Natural killer cell treated with Interleukin-12 subunit alpha and Interleukin-12 subunit beta and Interleukin-15 and Interleukin-18, amount 100 ng/mL, for 72 hours (primary cell): ENCODE measurements around the gene RAB14. TPM values are rescaled to one million over a fixed set of nuclear protein-coding genes. Genes with fewer than 3 reads are reported as not detected.
A peak's percentile ranks its signal among the peaks of the same experiment; 100 is the strongest.

Experiments used
- ATAC-seq, 2 donors: fragments of 150-1000 bp; cut with Tn5 transposase in 1 of 2; sonication (Bioruptor Pico), chemical (Tn5 transposase) in 1 of 2; 2 replicates each; pipeline ENCODE4 v1.10.0; 2021
- DNase-seq: peaks from one replicate; pipeline ENCODE4 v3.0.0; 2022; ENCODE audit warnings: low spot score
- H3K27ac Mint-ChIP-seq, 2 donors: 1 replicate in 1 of 2; 2 replicates in 1 of 2; pipeline ENCODE4 v1.8.0; 2022; ENCODE audit warnings: mixed read lengths in 2 of 2, mild to moderate bottlenecking in 1 of 2, moderate library complexity in 1 of 2
- H3K27me3 Mint-ChIP-seq, 2 donors: 1 replicate in 1 of 2; 2 replicates in 1 of 2; pipeline ENCODE4 v1.8.0; 2022; ENCODE audit warnings: mixed read lengths in 2 of 2
- H3K36me3 Mint-ChIP-seq: one replicate; pipeline ENCODE4 v1.8.0; 2022; ENCODE audit warnings: mixed read lengths
- H3K4me1 Mint-ChIP-seq, 2 donors: 1 replicate in 1 of 2; 2 replicates in 1 of 2; pipeline ENCODE4 v1.8.0; 2022; ENCODE audit warnings: low read depth in 2 of 2, mixed read lengths in 2 of 2, mild to moderate bottlenecking in 1 of 2
- H3K4me3 Mint-ChIP-seq: one replicate; pipeline ENCODE4 v1.8.0; 2022; ENCODE audit warnings: mixed read lengths
- H3K9me3 Mint-ChIP-seq: 2 replicates; pipeline ENCODE4 v1.8.0; 2022; ENCODE audit warnings: mixed read lengths
- total RNA-seq, 2 donors: library from RNA; stranded (reverse); gene quantifications; one replicate each; pipeline ENCODE4 v1.2.3, GENCODE V29; 2022

The RAB14 gene
- total RNA-seq, 2 donors from 2014 or later, result 40.6 to 73.8 TPM

DNA sequence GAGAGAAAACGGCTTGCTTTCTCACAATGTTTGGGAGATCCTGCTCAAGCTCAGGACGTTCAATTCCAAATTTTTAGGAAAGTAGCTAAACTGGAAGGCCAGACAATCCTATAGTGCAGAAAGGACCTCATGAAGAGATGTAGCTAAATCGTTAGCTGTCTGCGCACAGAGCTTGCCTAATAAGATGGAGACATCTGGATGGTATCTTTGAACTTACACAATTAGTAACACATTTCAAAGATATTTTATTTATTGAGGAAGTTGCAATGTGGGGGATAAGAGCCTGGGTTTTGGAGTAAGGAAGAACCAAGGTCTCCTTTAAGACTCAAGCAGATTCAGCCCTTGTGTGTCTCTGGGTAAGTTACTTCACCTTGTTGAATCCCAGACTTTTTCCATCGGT, 28.6 kb upstream of the RAB14 start:
- Mint-ChIP-seq H3K36me3 (peaks cover 5% of the 10 kb centered on the region), H3K4me3 (no peak overlapping the region), H3K4me1 (peaks cover 3 to 5% of the 10 kb centered on the region in 2 donors), H3K27me3 (no peaks in the 10 kb centered on the region), H3K27ac (no peak overlapping the region), H3K9me3 (no peaks in the 10 kb centered on the region)
- ATAC-seq (no peak), DNase-seq (no peak)

DNA sequence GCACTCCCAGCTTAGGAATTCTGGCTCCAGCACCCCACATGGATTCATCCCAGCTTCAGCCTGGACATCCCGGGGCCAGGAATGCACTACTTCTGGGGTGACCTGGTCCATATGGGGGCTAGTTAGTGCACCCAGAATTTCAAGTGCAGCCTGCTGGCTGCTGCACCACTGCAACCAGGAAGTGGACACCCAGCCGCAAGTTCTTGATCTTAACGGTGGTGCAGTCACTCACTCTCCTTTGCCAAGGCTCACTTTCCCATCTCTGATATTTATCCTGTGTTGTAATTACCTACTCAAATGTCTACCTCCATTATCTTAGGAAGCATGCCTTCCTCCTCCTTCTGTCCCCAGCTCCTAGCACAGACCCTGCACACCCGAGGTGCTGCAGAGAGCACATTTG, 26.2 kb upstream of the RAB14 start:
- no peak overlapping the region for H3K4me3 Mint-ChIP-seq
- H3K4me1 Mint-ChIP-seq, result peaks cover 5 to 8% of the 10 kb centered on the region in 2 donors
- no peak for DNase-seq
- no peaks in the 10 kb centered on the region for H3K27me3 Mint-ChIP-seq
- peak in 1 of 2 donors; percentile 24 for ATAC-seq
- no peaks in the 10 kb centered on the region for H3K9me3 Mint-ChIP-seq
- no peak overlapping the region for H3K27ac Mint-ChIP-seq
- H3K36me3 Mint-ChIP-seq, result peaks cover 5% of the 10 kb centered on the region

DNA sequence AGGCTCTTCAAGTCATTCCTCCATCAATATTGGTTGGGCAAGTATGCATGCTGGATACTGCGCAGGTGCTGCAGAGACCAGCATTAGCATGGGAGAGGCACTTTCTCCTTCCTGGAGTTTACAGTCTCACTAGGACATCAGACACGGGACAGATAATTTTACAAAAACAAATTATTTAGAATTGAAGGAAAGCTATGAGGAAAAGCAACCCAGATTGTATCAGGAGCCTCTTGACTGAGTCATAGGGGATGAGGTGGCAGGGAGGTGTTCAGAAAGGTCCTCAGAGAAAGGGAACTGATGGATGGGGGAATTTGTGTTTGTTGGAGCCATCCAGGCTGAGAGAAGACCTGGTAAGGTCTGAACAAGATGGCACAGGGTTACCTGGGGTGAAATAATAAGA, 24.5 kb upstream of the RAB14 start:
- DNase-seq (no peak), ATAC-seq (no peak)
- peaks cover 6 to 10% of the 10 kb centered on the region in 2 donors for H3K4me1 Mint-ChIP-seq
- no peak overlapping the region for H3K4me3 Mint-ChIP-seq
- H3K27ac Mint-ChIP-seq, result no peak overlapping the region
- peaks cover under 1% of the 10 kb centered on the region for H3K36me3 Mint-ChIP-seq
- no peaks in the 10 kb centered on the region for H3K27me3 Mint-ChIP-seq
- H3K9me3 Mint-ChIP-seq, result no peaks in the 10 kb centered on the region

DNA sequence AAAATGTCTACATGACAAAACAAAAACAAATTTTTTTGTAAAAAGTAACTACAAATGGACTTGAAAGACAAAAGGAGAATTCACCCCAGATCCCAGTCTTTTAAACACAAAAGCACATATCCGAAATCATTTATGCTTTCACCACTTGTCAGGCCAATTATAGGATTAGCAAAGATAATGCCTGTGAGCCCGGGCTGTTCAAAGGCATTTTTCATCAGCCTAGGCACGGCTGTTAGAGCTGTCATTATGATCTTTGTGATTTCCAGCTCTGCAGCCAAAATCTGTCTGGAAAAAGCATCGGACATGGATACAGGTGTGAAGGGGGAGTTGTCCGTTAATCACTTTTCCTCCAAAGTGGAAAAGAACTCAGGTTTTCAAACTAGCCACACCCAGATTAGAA, 23.6 kb upstream of the RAB14 start:
- Mint-ChIP-seq H3K4me1 (peaks cover 6 to 10% of the 10 kb centered on the region in 2 donors), H3K27ac (no peak overlapping the region), H3K4me3 (no peak overlapping the region), H3K36me3 (no peaks in the 10 kb centered on the region), H3K9me3 (no peaks in the 10 kb centered on the region), H3K27me3 (no peaks in the 10 kb centered on the region)
- ATAC-seq (no peak), DNase-seq (no peak)

DNA sequence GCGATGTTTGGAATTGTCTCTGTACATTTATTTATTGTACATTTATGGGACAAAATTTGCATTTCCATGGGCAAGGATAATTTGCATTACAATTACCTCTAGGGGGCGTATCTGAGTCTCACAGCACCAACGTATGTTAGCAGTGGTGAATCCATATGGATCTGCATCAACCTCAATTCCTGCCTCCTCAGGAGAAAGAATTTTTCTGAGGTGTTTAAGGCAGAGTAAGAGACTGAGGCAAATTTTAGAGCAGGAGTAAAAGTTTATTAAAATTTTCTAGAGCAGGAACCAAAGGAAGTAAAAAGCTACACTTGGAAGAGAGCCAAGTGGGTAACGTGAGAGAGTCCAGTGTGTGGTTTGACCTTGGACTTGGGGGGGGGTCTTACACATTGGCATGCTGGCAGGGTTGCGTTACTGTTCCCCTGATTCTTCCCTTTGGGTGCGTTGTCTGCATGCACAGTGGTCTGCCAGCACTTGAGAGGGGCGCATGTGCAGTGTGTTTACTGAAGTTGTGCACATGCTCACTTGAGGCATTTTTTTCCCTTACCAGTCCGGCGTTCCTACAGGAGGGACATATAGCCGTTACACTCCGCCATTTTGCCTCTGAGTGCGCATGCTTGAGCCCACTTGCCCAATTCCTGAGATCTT, 21.0 kb upstream of the RAB14 start:
- H3K27ac Mint-ChIP-seq, result no peak overlapping the region
- H3K9me3 Mint-ChIP-seq, result no peaks in the 10 kb centered on the region
- H3K36me3 Mint-ChIP-seq, result peaks cover 5% of the 10 kb centered on the region
- H3K4me1 Mint-ChIP-seq, result peaks cover 8 to 12% of the 10 kb centered on the region in 2 donors
- ATAC-seq, result no peak
- DNase-seq, result no peak
- no peak overlapping the region for H3K4me3 Mint-ChIP-seq
- H3K27me3 Mint-ChIP-seq, result no peaks in the 10 kb centered on the region

DNA sequence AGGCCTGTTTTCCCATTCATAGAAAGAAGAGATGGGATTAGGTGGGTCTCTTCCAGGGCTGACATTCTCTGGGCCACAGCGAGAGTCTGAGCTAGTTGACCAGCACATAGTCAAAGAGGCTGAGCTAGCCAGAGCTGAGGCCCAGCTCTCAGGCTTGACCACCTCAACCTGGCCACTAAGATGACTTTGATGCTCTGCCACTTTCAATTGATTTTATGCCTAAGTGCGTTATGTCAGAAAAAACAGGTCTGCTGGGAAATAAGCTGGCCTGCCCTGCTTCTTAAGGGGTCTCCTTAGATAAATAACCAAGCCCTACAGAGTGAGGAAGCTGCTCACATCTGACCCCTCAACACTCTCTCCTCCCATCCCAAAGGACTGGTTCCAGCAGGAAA, 20.0 kb upstream of the RAB14 start:
- Mint-ChIP-seq H3K27me3 (no peaks in the 10 kb centered on the region), H3K36me3 (peaks cover 6% of the 10 kb centered on the region), H3K9me3 (no peaks in the 10 kb centered on the region), H3K4me3 (no peak overlapping the region), H3K27ac (no peak overlapping the region), H3K4me1 (peaks cover 8 to 14% of the 10 kb centered on the region in 2 donors)
- DNase-seq, result no peak
- no peak for ATAC-seq

DNA sequence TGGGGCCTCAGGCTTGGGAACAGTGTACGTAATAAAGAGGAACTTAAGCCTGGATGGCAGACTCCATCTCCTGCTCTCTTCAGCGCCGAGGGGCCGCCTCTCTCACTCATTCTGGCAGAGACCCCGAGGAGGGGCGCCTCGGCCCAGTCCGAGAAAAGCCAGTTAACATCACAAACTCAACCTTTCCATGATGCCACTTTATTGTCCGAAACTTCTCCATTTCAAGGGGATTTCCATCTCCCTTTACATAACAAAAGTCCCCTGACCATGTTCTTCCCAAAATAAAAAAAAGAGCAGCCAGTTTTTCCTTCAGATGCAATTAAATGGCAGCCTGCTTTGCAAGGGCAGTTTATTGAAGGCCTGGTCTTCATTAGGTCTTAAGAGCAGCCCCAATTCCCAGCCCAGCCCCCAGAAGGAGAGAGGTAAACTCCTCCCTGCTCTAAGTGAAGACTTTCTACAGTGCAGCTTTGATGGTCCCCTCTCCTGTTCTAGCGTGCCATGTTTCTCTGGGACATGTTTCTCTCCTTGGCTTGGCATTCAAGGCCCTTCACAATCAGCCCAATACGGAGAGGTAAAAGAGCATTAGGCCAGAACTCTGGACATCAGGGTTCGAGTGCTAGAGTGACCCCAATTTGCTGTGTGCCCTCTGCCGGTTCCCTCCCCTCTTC, 19.5 kb upstream of the RAB14 start:
- DNase-seq (no peak), ATAC-seq (no peak)
- H3K36me3 Mint-ChIP-seq, result peaks cover 6% of the 10 kb centered on the region
- H3K4me3 Mint-ChIP-seq, result no peak overlapping the region
- no peaks in the 10 kb centered on the region for H3K27me3 Mint-ChIP-seq
- H3K4me1 Mint-ChIP-seq, result peaks cover 12 to 19% of the 10 kb centered on the region in 2 donors
- no peaks in the 10 kb centered on the region for H3K9me3 Mint-ChIP-seq
- no peak overlapping the region for H3K27ac Mint-ChIP-seq

DNA sequence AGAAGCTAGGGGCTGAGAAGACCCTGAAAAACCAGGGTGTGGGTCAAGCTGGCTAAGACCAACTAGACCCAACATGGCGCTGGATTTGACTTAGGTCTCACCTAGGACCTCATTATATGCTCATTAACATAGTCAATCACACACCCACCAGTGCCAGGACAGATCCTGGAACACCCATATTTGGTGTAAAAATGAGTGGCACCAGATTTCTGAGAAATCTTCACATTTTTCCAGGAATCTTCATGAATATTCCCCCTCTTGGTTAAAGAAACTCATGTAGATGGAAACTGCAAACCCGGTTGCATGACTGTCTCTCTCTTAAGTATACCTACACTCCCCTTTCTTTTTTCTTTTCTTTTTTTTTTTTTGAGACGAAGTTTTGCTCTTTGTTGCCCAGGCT, 17.9 kb upstream of the RAB14 start:
- H3K9me3 Mint-ChIP-seq, result no peaks in the 10 kb centered on the region
- H3K4me3 Mint-ChIP-seq, result no peak overlapping the region
- no peaks in the 10 kb centered on the region for H3K27me3 Mint-ChIP-seq
- peaks cover 14 to 20% of the 10 kb centered on the region in 2 donors for H3K4me1 Mint-ChIP-seq
- no peak for DNase-seq
- H3K27ac Mint-ChIP-seq, result no peak overlapping the region
- no peak for ATAC-seq
- peaks cover 6% of the 10 kb centered on the region for H3K36me3 Mint-ChIP-seq

DNA sequence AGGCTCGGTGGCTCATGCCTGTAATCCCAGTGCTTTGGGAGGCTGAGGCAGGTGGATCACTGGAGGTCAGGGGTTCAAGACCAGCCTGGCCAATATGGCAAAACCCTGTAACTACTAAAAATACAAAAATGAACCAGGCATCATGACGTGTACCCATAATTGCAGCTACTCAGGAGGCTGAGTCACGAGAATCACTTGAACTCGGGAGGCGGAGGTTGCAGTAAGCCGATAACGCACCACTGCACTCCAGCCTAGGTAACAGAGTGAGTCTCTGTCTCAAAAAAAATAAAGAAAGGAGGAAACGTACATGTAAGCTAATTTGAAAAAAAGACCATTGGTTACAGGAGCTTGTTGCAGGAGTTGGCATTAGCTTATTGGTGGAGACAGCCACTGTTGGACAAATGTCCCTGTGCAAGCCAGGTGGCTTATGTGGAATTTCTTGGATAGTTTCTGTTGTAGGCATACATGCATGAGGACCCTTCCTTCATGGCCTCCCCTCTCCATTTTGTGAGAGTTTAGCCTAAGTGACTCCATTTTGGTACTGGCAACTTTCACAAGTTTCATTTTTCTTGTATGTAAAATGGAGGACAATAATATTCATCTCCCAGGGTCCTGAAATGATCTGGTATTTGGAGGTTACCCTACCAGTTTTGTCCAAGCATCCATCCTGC, 16.8 kb upstream of the RAB14 start:
- H3K9me3 Mint-ChIP-seq, result no peaks in the 10 kb centered on the region
- no peak overlapping the region for H3K27ac Mint-ChIP-seq
- ATAC-seq (no peak), DNase-seq (no peak)
- H3K4me1 Mint-ChIP-seq, result peaks cover 14 to 20% of the 10 kb centered on the region in 2 donors
- peak overlapping the region; percentile 34 for H3K4me3 Mint-ChIP-seq
- H3K36me3 Mint-ChIP-seq, result peaks cover 6% of the 10 kb centered on the region
- H3K27me3 Mint-ChIP-seq, result no peaks in the 10 kb centered on the region

DNA sequence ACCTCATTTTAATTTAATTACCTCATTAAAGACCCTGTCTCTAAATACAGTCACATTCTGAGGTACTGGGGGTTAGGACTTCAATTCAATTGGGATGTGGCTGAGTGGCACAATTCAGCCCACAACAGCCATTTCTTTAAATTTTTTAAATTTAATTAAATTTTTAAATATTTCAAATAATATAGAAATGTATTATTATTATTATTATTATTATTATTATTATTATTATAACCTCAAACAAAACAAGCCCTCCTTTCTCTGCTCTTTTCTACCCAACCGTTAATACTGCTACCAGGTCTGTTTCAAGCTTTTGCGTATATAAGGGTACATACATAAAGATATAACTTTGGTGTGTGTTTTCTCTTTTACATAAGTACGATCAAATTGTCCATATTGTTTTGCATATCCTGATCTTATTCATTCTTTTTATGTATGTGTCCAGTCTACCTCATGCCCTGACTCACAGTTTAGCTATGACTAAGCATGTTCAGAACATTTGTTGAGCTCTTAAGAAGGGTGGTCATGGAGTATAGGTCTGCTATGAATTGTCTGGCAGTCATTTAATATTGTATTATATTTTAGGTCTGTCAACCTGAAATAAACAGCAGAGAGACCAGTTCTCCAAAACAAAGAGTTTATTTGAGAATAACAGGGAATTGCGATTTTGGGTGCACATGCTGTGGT, 16.1 kb upstream of the RAB14 start:
- ATAC-seq, result peak; percentile 73 to 92
- H3K27me3 Mint-ChIP-seq, result no peaks in the 10 kb centered on the region
- no peaks in the 10 kb centered on the region for H3K9me3 Mint-ChIP-seq
- DNase-seq, result no peak
- peaks cover 6% of the 10 kb centered on the region for H3K36me3 Mint-ChIP-seq
- H3K4me3 Mint-ChIP-seq, result peak overlapping the region; percentile 34
- no peak overlapping the region for H3K27ac Mint-ChIP-seq
- H3K4me1 Mint-ChIP-seq, result peaks cover 11 to 16% of the 10 kb centered on the region in 2 donors

DNA sequence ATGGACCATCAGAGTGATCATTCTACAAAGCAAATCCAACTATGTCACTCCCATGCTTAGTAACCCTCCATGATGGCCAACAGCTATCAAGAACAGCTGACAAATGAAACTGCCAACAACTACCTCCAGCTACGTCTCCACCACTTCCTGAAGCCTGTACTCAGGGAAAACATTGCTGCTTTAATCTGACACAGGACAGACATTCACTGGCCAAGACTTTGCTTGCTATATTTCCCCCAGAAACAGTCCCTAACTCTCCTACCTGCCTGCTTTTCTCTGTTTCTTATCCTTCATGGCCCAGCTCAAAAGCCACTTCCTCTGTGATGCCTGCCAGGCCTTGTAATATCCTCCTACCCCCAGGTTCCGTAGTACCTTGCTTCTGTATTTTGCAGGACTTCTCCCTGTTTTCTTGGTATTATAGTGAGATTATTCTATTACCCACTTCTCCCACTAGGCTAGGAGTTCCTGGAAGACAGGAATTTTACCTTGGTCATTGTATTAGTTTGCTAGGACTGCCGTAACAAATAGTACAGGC, 14.7 kb upstream of the RAB14 start:
- Mint-ChIP-seq H3K9me3 (no peaks in the 10 kb centered on the region), H3K4me1 (peaks cover 11 to 15% of the 10 kb centered on the region in 2 donors), H3K27ac (no peak overlapping the region), H3K27me3 (no peaks in the 10 kb centered on the region), H3K4me3 (no peak overlapping the region), H3K36me3 (peaks cover 6% of the 10 kb centered on the region)
- no peak for DNase-seq
- ATAC-seq, result no peak

DNA sequence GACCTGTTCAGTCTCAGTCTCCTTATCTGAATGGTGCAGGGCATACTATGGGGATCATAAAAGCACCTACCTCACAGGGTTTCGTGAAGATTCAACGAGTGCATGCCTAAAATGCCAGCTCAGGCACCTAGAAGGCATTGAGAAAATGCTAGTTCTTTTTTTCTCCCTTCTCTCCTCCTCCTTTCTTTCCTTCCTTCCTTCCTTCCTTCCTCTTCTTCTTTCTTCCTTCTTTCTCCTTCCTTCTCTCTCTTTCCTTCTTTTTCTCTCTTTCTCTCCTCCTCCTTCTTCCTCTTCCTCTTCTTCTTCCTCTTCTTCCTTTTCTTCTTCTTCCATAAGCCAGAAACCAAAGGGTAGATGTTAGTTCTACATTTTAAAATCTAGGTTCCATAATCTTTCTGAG, 12.3 kb upstream of the RAB14 start:
- H3K27ac Mint-ChIP-seq, result no peak overlapping the region

DNA sequence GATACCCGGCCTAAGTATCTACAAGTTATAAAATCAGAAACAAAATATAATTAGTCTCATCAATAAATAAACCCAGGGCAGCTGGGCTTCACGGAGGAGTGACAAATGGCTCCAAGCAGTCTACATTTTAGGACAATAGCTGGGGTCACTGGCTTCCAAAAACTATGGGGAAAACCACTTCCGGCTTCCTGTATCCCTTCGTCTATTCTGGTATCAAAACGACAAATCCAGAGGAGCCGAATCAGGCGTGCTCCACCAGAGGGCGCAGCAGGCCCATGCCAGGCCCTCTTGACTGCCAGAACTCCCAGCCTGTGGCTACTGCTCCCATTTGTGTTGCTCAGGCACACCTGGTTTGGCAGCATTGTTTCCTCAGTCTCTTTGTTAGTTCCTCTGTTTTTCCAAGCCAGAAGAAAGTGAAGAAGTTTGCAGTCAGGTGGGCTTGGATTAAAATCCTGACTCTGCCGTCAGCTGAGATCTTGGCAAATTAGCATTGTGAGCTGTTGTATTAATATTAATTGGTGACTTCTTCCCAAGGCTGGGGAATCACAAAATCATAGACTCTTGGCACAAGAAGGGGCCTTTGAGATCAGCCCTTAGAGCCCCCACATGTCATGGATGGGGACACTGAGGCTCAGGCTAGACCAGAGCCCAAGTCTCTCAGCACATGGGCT, 11.6 kb upstream of the RAB14 start:
- peak; percentile 52 to 82 for ATAC-seq
- Mint-ChIP-seq H3K9me3 (no peaks in the 10 kb centered on the region), H3K36me3 (peaks cover 6% of the 10 kb centered on the region), H3K27me3 (no peaks in the 10 kb centered on the region), H3K4me1 (peaks cover 14 to 19% of the 10 kb centered on the region in 2 donors), H3K27ac (peak overlapping the region in 1 of 2 donors; percentile 61), H3K4me3 (no peak overlapping the region)
- peak; percentile 81 for DNase-seq

More for the DNA sequence above, 12.3 kb upstream of the RAB14 start:
- DNase-seq, result no peak
- Mint-ChIP-seq H3K4me1 (peaks cover 11 to 15% of the 10 kb centered on the region in 2 donors), H3K4me3 (no peak overlapping the region), H3K27me3 (no peaks in the 10 kb centered on the region), H3K36me3 (peaks cover 6% of the 10 kb centered on the region), H3K9me3 (no peaks in the 10 kb centered on the region)
- ATAC-seq, result no peak
